GM18909 (cell line): ENCODE results near the gene MARVELD2.
"Not testable (repeated sequence)": the region's sequence is repeated elsewhere in the genome, so short reads cannot be mapped to it uniquely, and the experiment has no call there.

Experiments used
- ATAC-seq: cut with Tn5 transposase; IDR thresholded peaks from one replicate; pipeline ENCODE4 v1.9.1; 2021; ENCODE audit warnings: mild to moderate bottlenecking; ENCODE audit not compliant: unreplicated experiment, poor library complexity

MARVELD2 gene, protein sequence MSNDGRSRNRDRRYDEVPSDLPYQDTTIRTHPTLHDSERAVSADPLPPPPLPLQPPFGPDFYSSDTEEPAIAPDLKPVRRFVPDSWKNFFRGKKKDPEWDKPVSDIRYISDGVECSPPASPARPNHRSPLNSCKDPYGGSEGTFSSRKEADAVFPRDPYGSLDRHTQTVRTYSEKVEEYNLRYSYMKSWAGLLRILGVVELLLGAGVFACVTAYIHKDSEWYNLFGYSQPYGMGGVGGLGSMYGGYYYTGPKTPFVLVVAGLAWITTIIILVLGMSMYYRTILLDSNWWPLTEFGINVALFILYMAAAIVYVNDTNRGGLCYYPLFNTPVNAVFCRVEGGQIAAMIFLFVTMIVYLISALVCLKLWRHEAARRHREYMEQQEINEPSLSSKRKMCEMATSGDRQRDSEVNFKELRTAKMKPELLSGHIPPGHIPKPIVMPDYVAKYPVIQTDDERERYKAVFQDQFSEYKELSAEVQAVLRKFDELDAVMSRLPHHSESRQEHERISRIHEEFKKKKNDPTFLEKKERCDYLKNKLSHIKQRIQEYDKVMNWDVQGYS

DNA sequence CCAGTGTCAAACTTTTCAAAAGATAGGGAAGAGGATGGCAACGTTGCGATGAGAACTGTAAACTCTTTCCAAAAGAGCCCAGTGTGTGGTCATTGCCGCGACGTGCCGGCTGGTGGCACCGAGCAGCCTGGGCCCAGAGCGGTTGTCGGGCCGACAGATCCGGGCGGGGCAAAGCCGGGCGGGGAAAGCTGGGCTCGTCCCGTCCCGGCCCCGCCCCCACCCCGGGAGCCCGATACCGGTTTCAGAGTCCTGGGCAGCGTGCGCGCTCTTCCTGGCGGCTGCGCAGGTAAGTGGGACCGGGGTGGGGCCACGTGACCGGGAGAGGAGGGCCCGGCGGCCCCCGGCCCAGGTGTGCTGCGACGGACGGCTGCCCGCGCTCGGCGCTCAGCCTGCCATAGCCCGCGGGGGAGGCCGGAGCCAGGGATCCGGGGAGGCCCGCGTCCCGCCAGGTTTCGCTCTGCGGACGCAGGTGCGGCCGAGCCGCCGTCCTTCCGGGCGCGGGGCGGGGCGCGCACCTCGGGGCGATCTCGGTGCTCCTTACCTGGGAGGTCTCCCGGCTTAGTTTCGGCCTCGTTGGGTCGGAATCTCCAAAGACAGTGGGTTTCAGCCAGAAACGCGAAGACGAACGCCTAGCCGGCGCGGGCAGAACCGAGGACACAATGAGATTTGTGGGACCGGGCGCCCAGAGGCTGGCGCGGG is at the start of gene MARVELD2:
MARVELD2 (plus strand) TSS at position 232 of the 699 bp plus-strand sequence. CDS start 4,270 bp downstream, outside the sequence.
- ATAC-seq = peak; percentile 81

DNA sequence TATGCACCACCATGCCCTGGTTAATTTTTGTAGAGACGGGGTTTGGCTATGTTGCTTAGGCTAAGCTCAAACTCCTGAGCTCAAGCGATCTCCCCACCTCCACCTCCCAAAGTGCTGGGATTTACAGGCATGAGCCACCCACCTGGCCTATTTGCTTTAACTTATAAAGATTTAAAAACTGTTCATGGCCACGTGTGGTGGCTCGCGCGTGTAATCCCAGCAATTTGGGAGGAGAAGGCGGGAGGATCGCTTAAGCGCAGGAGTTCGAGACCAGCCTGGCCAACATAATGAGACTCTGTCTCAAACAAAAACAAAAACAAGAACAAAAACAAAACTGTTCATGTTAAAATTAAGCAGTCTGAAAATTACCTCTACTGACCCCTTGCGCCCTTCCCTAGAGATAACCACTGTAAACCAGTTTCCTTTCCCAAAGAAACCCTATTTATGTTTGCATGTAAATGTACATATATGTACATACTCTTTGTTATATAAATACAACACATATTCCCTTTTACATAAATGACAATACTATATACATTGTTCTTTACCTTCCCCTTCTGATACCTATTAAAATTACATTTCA is 47.1 kb upstream of the MARVELD2 start:
- no peak for ATAC-seq

DNA sequence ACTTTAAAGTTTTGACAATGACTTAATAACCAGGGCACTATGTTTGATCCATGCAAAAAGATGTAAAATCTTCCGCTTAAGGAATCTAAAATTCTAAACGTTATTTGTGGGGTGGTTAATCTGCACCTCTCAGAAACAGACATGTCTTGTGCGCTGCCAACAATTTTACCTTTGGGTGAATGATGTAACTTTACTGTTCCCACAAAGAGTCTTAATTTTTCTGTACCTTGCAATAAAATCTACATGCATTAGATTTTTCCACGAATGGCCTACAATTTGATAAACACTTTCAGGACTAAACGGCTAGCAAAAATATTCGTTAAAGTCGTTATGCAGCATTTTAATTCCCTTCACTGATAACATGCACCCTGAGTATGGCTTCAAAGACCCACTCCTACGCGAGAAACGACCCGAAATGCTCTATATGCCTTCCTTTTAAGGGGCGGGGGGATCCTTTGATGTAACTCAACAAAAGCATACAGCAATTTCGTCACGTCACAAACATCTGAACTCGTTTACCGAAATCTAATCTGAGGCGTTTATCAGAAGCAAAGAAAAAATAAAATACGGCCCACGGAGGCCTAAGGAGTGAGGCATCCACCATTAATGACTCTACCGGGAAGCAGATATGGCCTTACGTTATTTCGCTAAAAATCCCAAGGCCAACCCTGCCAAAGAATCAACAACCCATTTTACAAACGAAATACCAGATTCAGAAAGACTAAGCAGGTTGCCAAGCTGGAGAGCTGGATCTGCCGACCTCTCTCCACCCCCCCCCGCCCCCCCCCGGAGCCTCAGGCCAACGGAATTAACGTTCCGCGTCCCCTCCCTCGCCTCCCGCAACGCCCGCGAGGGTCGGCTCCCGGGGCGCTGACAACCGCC is 46.2 kb upstream of the MARVELD2 start:
- no peak for ATAC-seq

DNA sequence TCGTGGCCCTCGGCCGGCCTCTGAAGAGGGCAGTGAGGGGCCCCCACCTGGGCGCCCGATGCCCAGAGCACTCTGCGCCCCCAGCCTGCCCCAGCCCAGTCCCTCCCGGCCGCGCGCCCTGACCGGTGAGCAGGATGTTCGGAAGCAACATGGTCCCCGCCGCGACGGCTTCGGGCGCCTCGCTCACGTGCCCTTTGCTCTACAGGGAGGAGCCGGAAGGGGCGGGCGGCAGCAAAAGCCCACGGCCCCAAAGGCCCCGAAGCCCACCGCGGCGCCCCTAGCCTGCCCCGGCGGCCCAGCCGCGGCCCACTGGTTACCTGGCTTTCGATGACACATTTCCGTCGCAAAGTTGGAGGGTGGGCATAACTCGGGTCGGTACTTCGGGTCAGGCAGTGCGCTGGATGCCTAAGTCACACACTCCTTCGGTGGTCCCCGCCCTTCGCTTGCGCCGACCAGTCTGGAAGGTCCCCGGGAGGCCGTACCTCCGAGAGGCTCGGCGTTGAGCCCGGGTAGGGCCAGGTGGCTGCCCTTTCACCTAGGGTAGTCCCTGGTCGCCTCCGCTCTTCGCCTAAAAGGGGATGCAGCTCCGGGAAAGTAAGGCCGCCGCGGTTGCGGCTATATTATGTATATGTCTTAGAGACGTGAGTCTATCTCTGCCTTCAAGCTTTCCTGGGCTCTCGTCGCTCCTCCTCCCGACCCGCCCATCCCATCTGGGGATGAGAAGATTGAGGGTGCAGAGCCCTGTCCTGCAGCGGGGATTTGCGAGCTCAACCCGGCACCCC is 45.4 kb upstream of the MARVELD2 start, which contains the start of the genes AK6, RAD17 and TAF9:
AK6 (minus strand) TSS at position 181 of the 782 bp plus-strand sequence; CDS start at position 151, 30 bp downstream.
RAD17 (plus strand) TSS at position 479 of the 782 bp plus-strand sequence. CDS start 2,391 bp downstream, outside the sequence.
TAF9 (minus strand) TSS at position 181 of the 782 bp plus-strand sequence. CDS start 3,783 bp downstream, outside the sequence.
- peak; percentile 94 for ATAC-seq

DNA sequence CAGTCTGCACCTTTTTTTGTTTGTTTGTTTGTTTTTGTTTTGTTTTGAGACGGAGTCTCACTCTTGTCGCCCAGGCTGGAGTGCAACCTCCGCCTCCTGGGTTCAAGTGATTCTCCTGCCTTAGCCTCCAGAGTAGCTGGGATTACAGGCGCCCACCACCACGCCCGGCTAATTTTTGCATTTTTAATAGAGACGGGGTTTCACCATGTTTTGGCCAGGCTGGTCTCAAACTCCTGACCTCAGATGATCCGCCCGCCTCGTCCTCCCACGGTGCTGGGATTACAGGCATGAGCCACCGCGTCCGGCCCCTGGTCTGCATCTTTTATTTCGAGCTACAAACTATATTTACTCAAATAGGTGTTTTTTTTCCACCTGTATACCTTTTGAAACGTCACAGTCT is 44.6 kb upstream of the MARVELD2 start:
- not testable (repeated sequence) for ATAC-seq

DNA sequence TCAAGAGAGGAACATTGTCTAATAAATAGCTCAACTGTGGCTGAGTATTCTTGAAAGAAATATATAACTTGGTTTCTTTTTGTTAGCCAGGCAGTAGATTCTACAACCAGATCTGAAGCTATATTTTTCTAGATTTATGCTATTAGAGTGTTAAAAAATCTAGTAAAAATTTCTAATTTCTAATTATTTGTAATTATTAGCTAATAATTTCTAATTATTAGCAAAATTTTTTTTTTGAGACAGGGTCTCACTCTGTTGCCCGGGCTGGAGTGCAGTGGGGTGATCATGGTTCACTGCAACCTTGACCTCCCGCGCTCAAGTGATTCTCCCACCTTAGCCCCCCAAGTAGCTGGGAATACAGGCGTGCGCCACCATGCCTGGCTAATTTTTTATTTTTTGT is 42.5 kb upstream of the MARVELD2 start:
- ATAC-seq = no peak

DNA sequence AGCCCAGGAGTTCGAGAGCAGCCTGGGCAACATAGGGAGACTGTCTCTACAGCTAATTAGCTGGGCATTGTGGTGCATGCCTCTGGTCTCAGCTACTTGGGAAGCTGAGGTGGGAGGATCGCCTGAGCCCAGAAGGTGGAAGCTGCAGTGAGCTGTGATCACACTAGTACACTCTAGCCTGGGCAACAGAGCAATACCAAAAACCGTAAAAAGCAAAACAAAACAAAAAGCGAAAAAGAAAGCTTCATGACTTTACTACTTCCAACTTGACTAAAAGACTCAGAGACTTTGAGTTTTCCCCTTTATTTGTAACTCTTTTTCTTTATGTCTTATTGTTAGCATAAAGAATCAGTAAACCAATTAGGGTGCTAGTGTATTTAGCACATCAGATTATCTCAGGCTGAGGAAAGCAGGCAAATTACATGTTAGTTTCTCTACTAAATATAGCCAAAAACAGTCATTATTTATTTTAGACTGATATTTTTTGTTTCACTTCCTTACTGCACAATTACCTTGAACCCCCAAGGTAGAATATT is 39.9 kb upstream of the MARVELD2 start:
- peak; percentile 82 for ATAC-seq

DNA sequence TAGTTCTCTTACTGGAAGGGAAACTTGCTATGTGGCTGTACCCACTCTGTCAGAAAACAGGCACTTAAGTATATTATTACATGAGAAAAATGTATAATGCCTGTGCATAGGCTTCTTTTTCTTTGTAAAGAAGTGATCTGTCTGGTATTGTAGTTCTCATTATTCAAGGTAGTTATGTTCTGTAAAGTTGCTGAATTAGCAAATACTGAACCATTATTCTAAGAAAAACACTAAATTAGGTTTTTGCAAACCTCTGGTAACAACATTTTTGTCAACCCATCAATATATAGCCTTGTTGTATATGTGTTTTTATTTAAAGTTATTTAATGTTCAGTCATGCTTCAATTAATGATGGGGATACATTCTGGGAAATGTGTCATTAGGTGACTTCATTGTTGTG is 36.5 kb upstream of the MARVELD2 start:
- ATAC-seq = no peak

DNA sequence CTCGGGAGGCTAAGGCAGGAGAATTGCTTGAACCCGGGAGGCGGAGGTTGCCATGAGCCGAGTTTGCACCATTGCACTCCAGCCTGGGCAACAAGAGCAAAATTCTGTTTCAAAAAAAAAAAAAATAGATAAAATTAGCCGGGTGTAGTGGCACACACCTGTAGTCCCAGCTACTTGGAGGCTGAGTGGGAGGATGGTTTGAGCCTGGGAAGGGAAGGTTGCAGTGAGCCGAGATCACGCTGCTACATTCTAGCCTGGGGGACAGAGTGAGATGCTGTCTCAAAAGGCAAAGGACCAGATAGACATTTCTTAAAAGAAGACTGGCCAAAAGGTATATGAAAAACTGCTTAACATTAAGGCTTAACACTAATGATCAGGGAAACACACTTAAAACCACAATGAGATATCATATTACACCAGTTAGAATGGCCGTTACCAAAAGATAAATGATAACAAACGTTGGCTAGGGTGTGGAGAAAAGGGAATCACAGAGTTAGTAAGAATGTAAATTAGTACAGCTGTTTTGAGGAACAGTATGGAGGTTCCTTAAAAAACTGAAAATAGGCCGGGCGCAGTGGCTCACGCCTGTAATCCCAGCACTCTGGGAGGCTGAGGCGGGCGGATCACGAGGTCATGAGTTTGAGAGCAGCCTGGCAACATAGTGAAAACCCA is 10.1 kb upstream of the MARVELD2 start:
- ATAC-seq = no peak

DNA sequence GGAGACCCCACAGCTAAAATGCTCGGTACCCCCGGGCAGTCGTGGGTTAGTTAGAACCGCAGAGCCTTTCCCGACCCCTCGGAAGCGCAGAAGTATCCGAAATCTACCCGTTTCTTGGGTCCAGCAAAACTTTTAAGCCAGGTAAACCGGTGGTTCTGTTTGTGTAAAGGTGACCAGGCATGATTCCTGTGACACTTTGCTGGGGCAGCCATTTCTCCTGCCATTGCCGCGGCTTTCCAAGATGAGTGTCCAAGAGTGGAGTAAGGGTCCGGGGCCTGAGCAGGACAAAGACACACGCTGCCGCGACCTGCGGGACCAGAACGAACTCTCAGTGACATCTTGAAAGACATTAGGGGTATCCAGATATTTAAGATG is 655 bp downstream of the MARVELD2 start:
- ATAC-seq = peak; percentile 4

DNA sequence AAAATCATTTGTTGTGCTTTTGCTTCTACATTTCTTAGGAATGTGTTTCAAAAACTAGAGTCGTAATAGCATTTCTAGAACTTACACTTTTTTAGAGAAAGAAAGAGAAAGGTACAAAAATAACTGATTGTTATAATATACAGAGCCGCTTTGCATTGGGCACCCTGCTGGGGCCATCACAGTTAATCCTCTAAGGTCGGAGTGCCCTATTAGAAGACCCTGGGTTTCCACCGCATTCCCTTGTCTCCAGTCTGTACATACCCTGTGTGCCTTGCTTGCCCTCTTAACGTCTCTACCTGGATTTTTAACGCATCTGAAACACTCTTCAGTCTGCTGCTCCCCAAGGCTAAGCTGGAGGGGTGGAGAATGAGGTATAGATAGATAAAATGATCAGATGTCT is 1.3 kb downstream of the MARVELD2 start:
- no peak for ATAC-seq

DNA sequence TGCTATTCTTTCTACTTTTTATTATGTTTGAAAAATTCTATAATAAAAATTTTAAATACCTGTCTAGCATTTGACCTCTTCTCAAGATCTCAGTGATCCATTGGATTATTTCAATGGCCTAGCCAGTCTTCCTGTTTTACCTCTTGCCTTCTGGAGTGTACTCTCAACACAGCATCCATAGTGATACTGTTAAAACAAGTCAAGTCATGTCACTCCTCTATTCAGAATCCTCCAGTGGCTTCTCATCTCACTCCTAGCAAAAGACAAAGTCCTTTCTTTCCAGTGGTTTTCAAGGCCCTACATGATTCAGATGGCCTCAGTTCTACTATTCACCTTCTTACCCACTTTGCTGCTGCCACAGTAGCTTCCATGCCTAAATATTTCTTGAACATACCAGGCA is 1.8 kb downstream of the MARVELD2 start:
- ATAC-seq = no peak

DNA sequence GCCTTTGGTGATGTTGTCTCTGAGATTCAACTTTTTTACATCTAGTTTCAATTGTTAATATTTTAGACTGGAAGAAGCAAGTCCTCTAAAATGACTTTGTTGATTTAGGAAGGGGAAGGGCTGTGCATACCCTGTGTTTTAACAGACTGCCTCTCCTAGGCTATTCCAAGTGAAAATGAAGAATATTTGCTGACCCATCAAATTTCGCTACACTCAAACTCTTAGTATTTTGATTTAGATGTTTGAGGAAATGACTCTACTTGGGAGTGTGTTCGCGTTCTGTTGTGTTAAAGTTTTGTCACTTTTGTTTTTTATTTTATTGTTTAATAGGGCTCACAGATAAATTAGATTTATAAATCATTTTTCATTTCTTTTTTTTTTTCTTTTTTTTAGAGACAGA is 3.6 kb downstream of the MARVELD2 start:
- ATAC-seq = no peak

DNA sequence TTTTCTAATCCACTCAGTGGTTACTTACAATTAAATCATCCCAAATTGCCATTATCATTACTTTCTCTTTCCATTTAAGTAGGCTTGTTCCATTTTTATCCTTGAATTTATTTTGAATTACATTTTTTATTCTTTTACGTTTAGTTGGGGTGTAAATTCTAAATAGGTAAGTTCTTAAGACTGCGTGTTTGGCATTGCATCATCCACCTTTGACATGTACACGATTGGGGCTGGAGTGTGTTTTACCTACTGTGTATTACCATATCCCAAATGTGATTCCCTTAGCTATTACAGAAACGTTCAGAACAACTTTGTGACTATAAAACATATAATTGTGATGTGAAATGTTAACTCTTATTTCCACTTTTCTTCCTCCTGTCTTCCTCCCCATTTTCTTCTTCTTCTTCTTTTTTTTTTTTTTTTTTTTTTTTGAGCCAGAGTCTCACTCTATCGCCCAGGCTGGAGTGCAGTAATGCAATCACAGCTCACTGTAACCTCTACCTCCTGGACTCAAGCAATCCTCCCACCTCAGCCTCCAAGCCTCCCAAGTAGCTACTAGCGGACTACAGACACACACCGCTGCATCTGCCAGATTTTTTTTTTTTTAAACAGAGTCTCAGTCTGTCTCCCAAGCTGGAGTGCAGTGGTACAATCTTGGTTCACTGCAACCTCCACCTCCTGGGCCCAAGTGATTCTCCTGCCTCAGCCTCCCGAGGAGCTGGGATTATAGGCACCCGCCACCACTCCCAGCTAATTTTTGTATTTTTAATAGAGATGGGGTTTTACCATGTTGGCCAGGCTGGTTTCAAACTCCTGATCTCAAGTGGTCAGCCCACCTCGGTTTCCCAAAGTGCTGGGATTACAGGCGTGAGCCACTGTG is 16.7 kb downstream of the MARVELD2 start:
- ATAC-seq = no peak

DNA sequence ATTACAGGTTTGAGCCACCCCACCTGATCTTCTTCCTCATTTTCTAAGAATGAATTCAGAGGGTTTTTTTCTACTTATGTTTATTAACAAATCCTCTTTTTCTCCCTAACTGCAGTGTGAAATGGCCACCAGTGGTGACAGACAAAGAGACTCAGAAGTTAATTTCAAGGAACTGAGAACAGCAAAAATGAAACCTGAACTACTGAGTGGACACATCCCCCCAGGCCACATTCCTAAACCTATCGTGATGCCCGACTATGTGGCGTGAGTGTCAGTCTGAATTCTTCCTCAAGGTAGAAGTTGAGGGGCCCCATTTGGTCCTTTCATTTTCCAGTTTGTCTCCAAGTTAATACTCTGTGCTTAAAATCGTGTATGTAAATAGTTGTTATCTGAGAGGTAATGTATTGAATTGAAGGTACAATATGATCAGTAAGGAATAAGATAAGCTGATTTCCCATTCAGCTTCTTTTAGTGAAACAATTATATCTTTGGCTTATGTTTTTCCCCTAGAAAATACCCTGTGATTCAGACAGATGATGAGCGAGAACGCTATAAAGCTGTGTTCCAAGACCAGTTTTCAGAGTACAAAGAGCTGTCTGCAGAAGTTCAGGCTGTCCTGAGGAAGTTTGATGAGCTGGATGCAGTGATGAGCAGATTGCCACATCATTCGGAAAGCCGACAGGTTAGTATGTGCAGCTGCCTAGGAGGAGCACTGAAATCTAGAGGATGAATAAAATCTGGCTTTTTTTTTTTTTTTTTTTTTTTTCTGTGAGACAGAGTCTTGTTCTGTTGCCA is 17.7 kb downstream of the MARVELD2 start:
- no peak for ATAC-seq

DNA sequence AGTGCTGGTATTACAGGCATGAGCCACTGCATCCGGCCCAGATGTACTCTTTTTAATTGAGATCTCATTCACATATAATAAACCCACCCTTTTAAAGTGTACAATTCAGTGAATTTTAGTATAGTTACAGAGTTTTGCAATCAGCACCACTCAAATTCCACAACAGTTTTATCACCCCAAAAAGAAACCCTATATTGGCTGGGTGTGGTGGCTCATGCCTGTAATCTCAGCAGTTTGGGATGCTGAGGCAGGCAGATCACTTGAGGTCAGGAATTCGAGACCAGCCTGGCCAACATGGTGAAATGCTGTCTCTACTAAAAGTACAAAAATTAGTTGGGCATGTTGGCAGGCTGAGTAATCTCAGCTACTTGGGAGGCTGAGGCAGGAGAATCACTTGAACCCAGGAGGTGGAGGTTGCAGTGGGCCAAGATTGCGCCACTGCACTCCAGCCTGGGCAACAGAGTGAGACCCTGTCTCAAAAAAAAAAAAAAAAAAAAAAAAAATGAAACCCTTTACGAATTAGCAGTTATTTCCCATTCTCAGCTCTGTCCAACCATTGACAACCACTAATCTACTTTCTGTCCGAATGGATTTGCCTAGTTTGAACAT is 20.5 kb downstream of the MARVELD2 start:
- not testable (repeated sequence) for ATAC-seq
